Smooth muscle cell of the umbilical artery (primary cell): ENCODE measurements around the gene PRICKLE2. TPM values are rescaled to one million over a fixed set of nuclear protein-coding genes. Genes with fewer than 3 reads are reported as not detected.

Source experiments
- total RNA-seq: library from RNA; depleted of rRNA; stranded (reverse); fragments of >200 nt; gene quantifications from 2 replicates; pipeline ENCODE4 v1.2.3, GENCODE V29; 2014

Gene PRICKLE2
- 47.7 and 93.2 TPM in 2 replicates for total RNA-seq

GRCh38 chr3:64224826-64225610 lies at the start of gene PRICKLE2:
TSS of gene PRICKLE2 (minus strand) at chr3:64225466. CDS start at chr3:64198927, 26,539 bp downstream.

Other genes starting within 250 kb of the PRICKLE2 start
- 98.9 and 103 TPM in 2 replicates for gene PSMD6, start 202.0 kb downstream of the PRICKLE2 start, total RNA-seq